SK-N-MC (cell line): ENCODE results near the gene RANBP9.
A peak's percentile ranks its signal among the peaks of the same experiment; 100 is the strongest.

Experiments
- DNase-seq: peaks from one replicate; pipeline ENCODE4 v3.0.0-alpha.2; 2011; ENCODE audit warnings: low read depth, low spot score
- H3K27ac ChIP-seq: fragments of 200-600 bp; sonication (generic); 2 replicates; pipeline ENCODE4 v1.5.1; 2016; ENCODE audit warnings: mixed run types
- H3K36me3 ChIP-seq: fragments of 200-600 bp; sonication (generic); 2 replicates; pipeline ENCODE4 v1.6.1; 2017; ENCODE audit warnings: antibody characterized with exemption, low read length, mixed read lengths; ENCODE audit not compliant: insufficient read depth
- H3K4me3 ChIP-seq: fragments of 200-600 bp; sonication (generic); 2 replicates; pipeline ENCODE4 v1.5.1; 2016
- H3K9ac ChIP-seq: fragments of 200-600 bp; sonication (generic); 2 replicates; pipeline ENCODE4 v1.8.0; 2017; ENCODE audit warnings: mixed run types, mixed read lengths; ENCODE audit not compliant: insufficient read length
- H3K9me3 ChIP-seq: fragments of 200-600 bp; sonication (generic); 2 replicates; pipeline ENCODE4 v1.6.1; 2017; ENCODE audit warnings: low read depth, mild to moderate bottlenecking, antibody characterized with exemption, low read length, moderate library complexity, mixed read lengths
- EZH2 ChIP-seq: fragments of 200-600 bp; sonication (generic); IDR thresholded peaks from one replicate; pipeline ENCODE4 v1.6.1; 2017; ENCODE audit warnings: antibody characterized with exemption
- FOXP2 ChIP-seq: optimal IDR thresholded peaks from 2 replicates; pipeline ENCODE3; 2011; ENCODE audit warnings: mild to moderate bottlenecking, moderate library complexity; ENCODE audit not compliant: insufficient read depth; ENCODE audit errors: extremely low read length, control extremely low read depth
- POLR2AphosphoS5 ChIP-seq: IDR thresholded peaks from 2 replicates; pipeline ENCODE4 v1.6.1; 2012; ENCODE audit warnings: mild to moderate bottlenecking, low read depth, low read length, borderline replicate concordance

Gene RANBP9

DNA sequence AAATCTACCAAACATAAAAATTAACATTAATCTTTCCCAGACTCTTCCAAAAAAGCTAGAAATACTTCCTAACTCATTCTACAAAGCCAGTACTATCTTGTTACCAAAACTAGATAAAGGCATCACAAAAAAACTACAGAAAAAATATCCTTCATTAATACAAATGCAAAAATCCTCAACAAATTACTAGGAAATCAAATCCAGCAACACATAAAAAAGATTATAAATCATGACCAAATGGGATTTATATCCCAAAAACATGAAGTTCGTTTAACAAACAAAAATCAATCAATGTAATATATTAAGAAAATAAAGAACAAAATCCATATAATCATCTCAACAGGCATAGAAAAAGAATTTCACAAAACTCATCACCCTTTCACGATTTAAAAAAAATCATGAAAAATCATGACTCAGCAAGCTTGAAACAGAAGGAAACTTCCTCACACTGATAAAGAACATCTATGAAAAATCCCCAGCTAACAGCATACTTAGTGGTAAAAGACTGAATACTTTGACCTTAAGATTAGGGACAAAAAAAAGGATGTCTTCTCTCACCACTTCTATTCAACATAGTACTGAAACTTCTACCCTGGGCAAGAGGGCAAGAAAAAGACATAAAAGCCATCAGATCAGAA lies 43.2 kb downstream of the RANBP9 start:
- H3K9me3 ChIP-seq = peaks cover 14% of the 10 kb centered on the region
- peaks cover 31% of the 10 kb centered on the region for H3K36me3 ChIP-seq
- DNase-seq = no peak
- H3K4me3 ChIP-seq = no peak overlapping the region
- H3K9ac ChIP-seq = no peak overlapping the region
- no peak for TF ChIP-seq POLR2AphosphoS5
- no peak overlapping the region for H3K27ac ChIP-seq

DNA sequence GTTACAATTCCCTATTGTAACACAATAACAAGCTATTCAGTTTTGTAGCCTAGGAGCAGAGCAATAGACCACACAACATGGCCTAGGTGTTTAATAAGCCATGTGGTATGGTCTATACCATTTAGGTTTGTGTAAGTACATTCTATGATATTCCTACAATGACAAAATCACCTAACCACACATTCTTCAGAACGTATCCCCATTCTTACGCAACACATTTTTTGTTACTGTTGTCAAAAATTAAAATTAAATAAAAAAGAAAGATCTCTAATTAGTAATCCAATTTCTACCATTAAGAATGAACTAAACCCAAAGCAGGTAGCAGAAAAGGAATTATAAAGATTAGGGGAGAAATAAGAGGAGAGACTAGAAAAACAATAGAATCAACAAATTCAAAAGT lies 44.0 kb downstream of the RANBP9 start:
- Histone ChIP-seq H3K9ac (no peak overlapping the region), H3K36me3 (peaks cover 27% of the 10 kb centered on the region), H3K27ac (no peak overlapping the region), H3K9me3 (peaks cover 14% of the 10 kb centered on the region), H3K4me3 (no peak overlapping the region)
- DNase-seq = no peak
- TF ChIP-seq FOXP2 (no peak), EZH2 (no peak), POLR2AphosphoS5 (no peak)

DNA sequence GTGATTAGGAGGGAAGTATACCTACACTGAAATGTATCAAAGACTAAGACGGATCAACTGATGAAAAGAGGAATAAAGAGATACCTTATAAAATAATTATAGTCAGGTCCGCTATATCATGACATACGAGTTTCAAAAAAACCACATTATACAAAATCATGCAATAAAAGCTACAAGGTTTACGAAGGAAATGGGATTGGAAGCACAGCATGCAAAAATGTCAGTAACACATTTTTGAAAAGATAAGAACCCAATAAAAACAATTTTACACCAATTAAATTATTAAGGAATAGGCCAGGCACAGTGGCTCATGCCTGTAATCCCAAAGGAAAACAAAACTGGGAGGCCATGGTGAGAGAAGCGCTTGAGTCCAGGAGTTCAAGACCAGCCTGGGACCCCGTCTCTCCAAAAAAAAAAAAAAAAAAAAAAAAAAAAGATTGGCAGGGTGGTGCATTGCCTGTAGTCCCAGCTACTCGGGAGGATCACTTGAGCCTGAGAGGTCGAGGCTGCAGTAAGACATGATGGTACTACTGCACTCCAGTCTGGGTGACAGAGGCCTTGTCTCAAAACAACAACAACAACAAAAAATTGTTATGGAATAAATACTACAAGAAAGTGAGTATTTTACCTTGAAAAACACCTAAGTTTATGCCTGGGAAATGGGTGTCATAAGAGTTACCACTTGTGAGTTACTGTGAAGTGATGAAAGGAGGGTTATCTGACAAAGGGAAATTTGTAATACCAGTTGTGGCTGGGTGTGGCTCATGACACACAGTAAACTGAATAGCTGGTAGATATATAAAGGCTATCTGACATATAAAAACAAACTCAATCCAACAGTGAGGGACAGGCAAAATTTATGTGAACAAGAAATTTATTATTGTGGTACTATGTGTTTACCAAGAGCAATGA lies 45.2 kb downstream of the RANBP9 start:
- Histone ChIP-seq H3K27ac (peak overlapping the region; percentile 61; the same call in 1 of the 2 replicates), H3K9ac (no peak overlapping the region), H3K4me3 (no peak overlapping the region), H3K36me3 (peaks cover 31% of the 10 kb centered on the region), H3K9me3 (peaks cover 14% of the 10 kb centered on the region)
- no peak for TF ChIP-seq EZH2
- TF ChIP-seq FOXP2 = no peak
- no peak for TF ChIP-seq POLR2AphosphoS5
- no peak for DNase-seq

DNA sequence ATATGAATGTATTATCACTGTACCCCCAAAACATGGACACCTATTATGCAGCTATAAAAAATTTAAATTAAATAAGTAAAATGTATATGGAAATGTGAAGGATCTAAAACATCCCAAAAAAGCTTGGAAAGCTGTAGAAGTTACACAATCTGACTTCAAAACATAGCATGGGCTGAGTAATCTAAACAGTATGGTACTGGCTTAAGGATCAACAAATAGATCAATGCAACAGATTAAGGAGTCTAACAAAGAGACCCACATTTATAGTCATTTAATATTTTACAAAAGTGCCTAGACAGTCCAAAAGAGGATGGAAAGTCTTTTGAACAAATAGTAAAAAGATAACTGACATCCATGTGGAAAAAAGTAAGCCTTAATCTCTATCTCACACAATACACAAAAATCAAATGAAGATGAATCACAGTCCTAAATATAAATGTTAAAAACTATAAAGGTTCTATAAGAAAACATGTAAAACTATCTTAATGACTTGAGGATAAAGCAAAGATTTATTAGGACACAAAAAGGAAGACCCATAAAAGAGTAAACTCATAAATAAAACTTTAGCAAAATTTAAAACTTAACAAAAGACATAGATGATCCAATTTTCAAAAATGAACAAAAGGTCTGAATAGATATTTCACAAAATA lies 46.8 kb downstream of the RANBP9 start:
- Histone ChIP-seq H3K9ac (no peak overlapping the region), H3K36me3 (peaks cover 18% of the 10 kb centered on the region; the same call in 1 of the 2 replicates), H3K27ac (no peak overlapping the region), H3K4me3 (no peak overlapping the region), H3K9me3 (peaks cover 11% of the 10 kb centered on the region)
- no peak for DNase-seq
- no peak for TF ChIP-seq FOXP2

DNA sequence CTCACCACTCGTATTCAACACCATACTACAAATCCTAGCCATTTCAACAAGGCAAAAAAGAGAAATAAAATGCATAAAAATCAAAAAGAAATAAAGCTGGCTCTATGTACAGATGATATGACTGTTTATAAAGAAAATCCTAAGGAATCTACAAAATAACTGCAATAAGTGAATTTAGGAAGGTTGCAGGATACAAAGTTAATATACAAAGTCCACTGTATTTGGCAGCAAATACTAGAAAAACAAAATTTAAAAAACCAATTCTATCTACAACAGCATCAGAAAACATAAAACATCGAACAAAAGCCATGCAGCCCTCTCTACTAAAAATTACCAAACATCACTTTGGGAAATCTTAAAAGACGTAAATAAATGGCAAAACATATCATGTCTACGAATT lies 47.6 kb downstream of the RANBP9 start:
- Histone ChIP-seq H3K9ac (no peak overlapping the region), H3K4me3 (no peak overlapping the region), H3K36me3 (peaks cover 13% of the 10 kb centered on the region; the same call in 1 of the 2 replicates), H3K27ac (no peak overlapping the region), H3K9me3 (peaks cover 9% of the 10 kb centered on the region; the same call in 1 of the 2 replicates)
- DNase-seq = no peak
- no peak for TF ChIP-seq EZH2
- no peak for TF ChIP-seq POLR2AphosphoS5
- TF ChIP-seq FOXP2 = no peak

DNA sequence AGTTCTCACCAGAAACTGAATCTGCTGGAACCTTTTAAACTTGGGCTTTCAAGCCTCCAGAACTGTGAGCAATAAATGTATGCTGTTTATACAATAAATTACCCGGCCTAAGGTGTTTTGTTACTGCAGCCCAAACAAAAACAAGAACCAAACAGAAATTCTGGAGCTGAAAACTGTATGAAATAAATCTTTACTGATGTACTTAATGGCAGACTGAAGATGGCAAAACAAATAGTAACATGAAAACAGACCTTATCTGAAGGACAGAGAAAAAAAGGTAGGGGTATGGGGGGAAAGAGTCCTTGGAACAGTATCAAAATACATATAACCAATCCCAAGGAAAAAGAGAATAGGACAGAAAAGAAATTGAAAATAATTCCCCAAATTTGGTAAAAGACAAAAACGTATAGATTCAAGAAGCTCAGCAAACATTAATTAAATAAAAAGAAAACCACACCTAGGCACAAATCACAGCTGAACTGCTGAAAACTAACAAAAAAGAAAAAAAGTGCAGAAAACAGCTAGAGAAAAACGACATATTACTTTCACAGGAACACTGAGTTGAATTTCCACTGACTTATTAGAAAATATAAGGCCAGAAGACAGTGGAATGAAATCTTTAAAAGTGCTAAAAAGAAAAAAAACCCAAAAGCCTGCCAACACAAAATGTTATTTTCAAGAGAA lies 48.8 kb downstream of the RANBP9 start:
- Histone ChIP-seq H3K9me3 (peaks cover 9% of the 10 kb centered on the region; the same call in 1 of the 2 replicates), H3K36me3 (peaks cover 13% of the 10 kb centered on the region; the same call in 1 of the 2 replicates), H3K4me3 (no peak overlapping the region), H3K27ac (no peak overlapping the region), H3K9ac (no peak overlapping the region)
- TF ChIP-seq EZH2 (no peak), FOXP2 (no peak), POLR2AphosphoS5 (no peak)
- no peak for DNase-seq

DNA sequence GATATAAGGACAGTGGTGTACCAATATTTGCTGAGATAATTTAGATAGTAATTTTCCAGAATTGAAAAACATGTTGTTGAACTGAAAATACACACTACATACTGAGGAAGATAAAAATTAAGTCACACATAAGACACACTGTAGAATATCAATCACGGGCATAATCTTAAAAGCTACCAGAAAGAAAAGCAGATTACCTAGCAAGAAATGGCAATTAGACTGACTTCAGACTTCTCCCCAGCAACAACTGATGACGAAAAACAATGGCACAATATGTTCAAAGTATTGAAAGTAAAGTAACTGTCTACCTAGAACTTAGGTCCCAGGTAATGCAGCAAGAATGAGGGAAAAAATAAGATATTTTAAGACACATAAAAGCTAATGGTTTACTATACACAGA lies 50.0 kb downstream of the RANBP9 start:
- TF ChIP-seq POLR2AphosphoS5 (no peak), FOXP2 (no peak), EZH2 (no peak)
- Histone ChIP-seq H3K9me3 (peaks cover 4% of the 10 kb centered on the region; the same call in 1 of the 2 replicates), H3K27ac (no peak overlapping the region), H3K9ac (no peak overlapping the region), H3K36me3 (peaks cover 18% of the 10 kb centered on the region; the same call in 1 of the 2 replicates), H3K4me3 (no peak overlapping the region)
- DNase-seq = no peak

DNA sequence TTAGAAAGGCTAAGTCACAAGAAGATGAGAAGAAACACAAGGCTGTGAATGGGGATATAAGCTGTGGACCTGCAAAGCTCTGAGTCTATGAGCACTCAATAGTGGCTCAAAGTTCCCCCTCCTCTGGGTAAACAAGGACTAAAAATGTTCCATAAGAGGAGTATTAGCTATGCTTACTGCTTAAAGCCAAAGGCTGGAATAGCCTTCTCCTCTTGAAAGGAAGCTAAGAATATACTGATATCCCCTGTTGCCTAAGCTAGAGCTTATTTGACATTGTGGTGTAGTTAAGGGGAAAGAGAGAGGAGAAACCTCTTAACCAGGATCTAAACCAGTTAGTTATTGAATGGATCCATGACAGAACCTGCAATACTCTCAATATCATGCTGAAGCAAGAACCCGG lies 50.7 kb downstream of the RANBP9 start:
- H3K27ac ChIP-seq = no peak overlapping the region
- H3K4me3 ChIP-seq = no peak overlapping the region
- no peak overlapping the region for H3K9ac ChIP-seq
- no peak for TF ChIP-seq EZH2
- TF ChIP-seq FOXP2 = no peak
- TF ChIP-seq POLR2AphosphoS5 = no peak
- no peak for DNase-seq
- peaks cover 4% of the 10 kb centered on the region; the same call in 1 of the 2 replicates for H3K9me3 ChIP-seq
- H3K36me3 ChIP-seq = peaks cover 23% of the 10 kb centered on the region
